Measurements from ENCODE around the gene SRRM2.

SRRM2 gene

GRCh38 chr16:2740476-2740875 lies 12.0 kb upstream of the SRRM2 start:
- DNase-seq: no peak

- DNase-seq: no peak
These were observed 11.3 kb upstream of the SRRM2 start for GRCh38 chr16:2741168-2741567.

GRCh38 chr16:2742323-2743006 lies 10.0 kb upstream of the SRRM2 start:
- DNase-seq: no peak

- no peak for DNase-seq
These were observed 9.2 kb upstream of the SRRM2 start for GRCh38 chr16:2743007-2743810.

- DNase-seq: no peak
These were observed 7.7 kb upstream of the SRRM2 start for GRCh38 chr16:2744711-2745110.

GRCh38 chr16:2745116-2745890 lies 7.1 kb upstream of the SRRM2 start:
- DNase-seq: no peak

GRCh38 chr16:2745961-2746360 lies 6.5 kb upstream of the SRRM2 start:
- DNase-seq: no peak

GRCh38 chr16:2748757-2749455 lies 3.5 kb upstream of the SRRM2 start:
- no peak for DNase-seq

GRCh38 chr16:2749476-2749875 lies 3.0 kb upstream of the SRRM2 start:
- no peak for DNase-seq

GRCh38 chr16:2749936-2750335 lies 2.5 kb upstream of the SRRM2 start:
- DNase-seq: no peak

GRCh38 chr16:2751577-2752034 lies 832 bp upstream of the SRRM2 start:
- DNase-seq: no peak

- peak; percentile 76 for DNase-seq
These were observed 653 bp downstream of the SRRM2 start for GRCh38 chr16:2752850-2753732.

- DNase-seq: no peak
These were observed 1.2 kb downstream of the SRRM2 start for GRCh38 chr16:2753733-2754020.

GRCh38 chr16:2755158-2755557 lies 2.7 kb downstream of the SRRM2 start:
- DNase-seq: no peak

- no peak for DNase-seq
These were observed 4.0 kb downstream of the SRRM2 start for GRCh38 chr16:2756288-2757015.

GRCh38 chr16:2757344-2757743 lies 4.9 kb downstream of the SRRM2 start:
- no peak for DNase-seq

- no peak for DNase-seq
These were observed 9.0 kb downstream of the SRRM2 start for GRCh38 chr16:2761472-2761871.

GRCh38 chr16:2761886-2762583 lies 9.6 kb downstream of the SRRM2 start:
- DNase-seq: no peak

GRCh38 chr16:2762711-2763110 lies 10.3 kb downstream of the SRRM2 start:
- no peak for DNase-seq

- no peak for DNase-seq
These were observed 10.7 kb downstream of the SRRM2 start for GRCh38 chr16:2763173-2763572.

GRCh38 chr16:2764718-2765117 lies 12.3 kb downstream of the SRRM2 start:
- DNase-seq: no peak
